ENCODE measurements around the gene CES2. TPM values are rescaled to one million over a fixed set of nuclear protein-coding genes. Genes with fewer than 3 reads are reported as not detected.

CES2 gene
- 10 to 100 TPM; 56.7 to 62.7 TPM for total RNA-seq
- polyA plus RNA-seq, result 10 to 100 TPM; 21.1 to 31.2 (median 31.2) TPM
- total RNA-seq, result 37.4 to 46.6 (median 42.6) reads per million in 6 experiments

GRCh38 chr16:66935314-66936011 is at the start of gene CES2:
Gene CES2, plus strand, starts transcription at chr16:66935516. Its CDS starts 120 bp downstream, at chr16:66935636.
- H3K27me3 Mint-ChIP-seq, result no peaks in the 10 kb centered on the region
- H3K4me1 Mint-ChIP-seq, result peaks cover 41 to 68% (median 57%) of the 10 kb centered on the region in 4 donors
- POLR2A ChIA-PET, result interaction anchor here (2.3 to 2.7 kb wide), 2 partner anchors 8 to 105 kb away, joined by 6 to 9 read pairs; partner anchors contain the start of gene NAE1
- peak within 1 kb of the TSS; percentile 95 to 99 (median 99) for H3K27ac Mint-ChIP-seq
- ATAC-seq, result no peak
- H3K4me3 Mint-ChIP-seq, result peak within 1 kb of the TSS; percentile 96 to 100 (median 98)
- H3K36me3 Mint-ChIP-seq, result peaks cover 0 to 57% (median 5%) of the 10 kb centered on the region in 3 donors
- DNase-seq, result peak in 1 of 10 donors; percentile 61
- H3K9me3 Mint-ChIP-seq, result no peaks in the 10 kb centered on the region

- POLR2A ChIA-PET, result interaction anchor here (0.6 kb wide), 2 partner anchors 11 to 142 kb away, joined by 3 read pairs; no protein-coding TSS in a partner anchor
- Mint-ChIP-seq H3K36me3 (peaks cover 0 to 50% (median 4%) of the 10 kb centered on the region in 3 donors), H3K4me3 (no peak overlapping the region), H3K27me3 (no peaks in the 10 kb centered on the region), H3K9me3 (no peaks in the 10 kb centered on the region), H3K27ac (peak overlapping the region in 1 of 10 donors; percentile 49), H3K4me1 (peaks cover 8 to 27% (median 11%) of the 10 kb centered on the region in 4 donors)
- ATAC-seq, result no peak
- DNase-seq, result no peak
Measured at GRCh38 chr16:66886321-66886720, 49.0 kb upstream of the CES2 start.

- POLR2A ChIA-PET, result no interaction called here
- no peaks in the 10 kb centered on the region for H3K9me3 Mint-ChIP-seq
- H3K4me3 Mint-ChIP-seq, result no peak overlapping the region
- H3K27ac Mint-ChIP-seq, result no peak overlapping the region
- H3K27me3 Mint-ChIP-seq, result no peaks in the 10 kb centered on the region
- H3K36me3 Mint-ChIP-seq, result peaks cover 0 to 50% (median 4%) of the 10 kb centered on the region in 3 donors
- DNase-seq, result no peak
- peaks cover 4 to 22% (median 9%) of the 10 kb centered on the region in 4 donors for H3K4me1 Mint-ChIP-seq
- no peak for ATAC-seq
Measured at GRCh38 chr16:66886914-66887313, 48.4 kb upstream of the CES2 start.

GRCh38 chr16:66888647-66889615 is 46.4 kb upstream of the CES2 start:
- H3K27ac Mint-ChIP-seq, result peak overlapping the region in 2 of 10 donors; percentile 40 to 52
- H3K27me3 Mint-ChIP-seq, result no peaks in the 10 kb centered on the region
- POLR2A ChIA-PET, result interaction anchor here (1.4 kb wide), 1 partner anchor 8 kb away, joined by 3 read pairs; the partner anchor contains the start of gene PDP2
- no peaks in the 10 kb centered on the region for H3K9me3 Mint-ChIP-seq
- H3K4me1 Mint-ChIP-seq, result peaks cover 0 to 25% (median 11%) of the 10 kb centered on the region in 4 donors
- H3K4me3 Mint-ChIP-seq, result no peak overlapping the region
- ATAC-seq, result no peak
- H3K36me3 Mint-ChIP-seq, result peaks cover 0 to 48% (median 4%) of the 10 kb centered on the region in 3 donors
- peak in 1 of 10 donors; percentile 13 for DNase-seq

GRCh38 chr16:66889622-66890021 is 45.7 kb upstream of the CES2 start:
- peaks cover 0 to 22% (median 10%) of the 10 kb centered on the region in 4 donors for H3K4me1 Mint-ChIP-seq
- H3K9me3 Mint-ChIP-seq, result no peaks in the 10 kb centered on the region
- no peak for ATAC-seq
- no peak for DNase-seq
- no peak overlapping the region for H3K4me3 Mint-ChIP-seq
- POLR2A ChIA-PET, result interaction anchor here (0.5 to 1.4 kb wide), 2 partner anchors 9 to 328 kb away, joined by 3 to 5 read pairs; partner anchors contain the start of gene PDP2
- no peaks in the 10 kb centered on the region for H3K27me3 Mint-ChIP-seq
- H3K27ac Mint-ChIP-seq, result peak overlapping the region in 2 of 10 donors; percentile 40 to 52
- H3K36me3 Mint-ChIP-seq, result peaks cover 0 to 42% (median 2%) of the 10 kb centered on the region in 3 donors

GRCh38 chr16:66890799-66891198 is 44.5 kb upstream of the CES2 start:
- Mint-ChIP-seq H3K27me3 (no peaks in the 10 kb centered on the region), H3K4me1 (peaks cover 0 to 21% (median 5%) of the 10 kb centered on the region in 4 donors), H3K27ac (peak overlapping the region in 4 of 10 donors; percentile 5 to 57 (median 20)), H3K36me3 (peaks cover 0 to 30% (median 2%) of the 10 kb centered on the region in 3 donors), H3K9me3 (no peaks in the 10 kb centered on the region), H3K4me3 (no peak overlapping the region)
- DNase-seq (peak in 1 of 10 donors; percentile 24), ATAC-seq (no peak)
- POLR2A ChIA-PET, result no interaction called here

GRCh38 chr16:66891360-66891759 is 44.0 kb upstream of the CES2 start:
- ATAC-seq (no peak), DNase-seq (peak in 1 of 10 donors; percentile 36)
- Mint-ChIP-seq H3K36me3 (peaks cover 0 to 24% (median 2%) of the 10 kb centered on the region in 3 donors), H3K27me3 (no peaks in the 10 kb centered on the region), H3K4me3 (no peak overlapping the region), H3K4me1 (peaks cover 0 to 19% (median 5%) of the 10 kb centered on the region in 4 donors), H3K9me3 (no peaks in the 10 kb centered on the region), H3K27ac (peak overlapping the region in 1 of 10 donors; percentile 57)
- POLR2A ChIA-PET, result no interaction called here

GRCh38 chr16:66891797-66892196 is 43.5 kb upstream of the CES2 start:
- ATAC-seq, result no peak
- H3K4me3 Mint-ChIP-seq, result no peak overlapping the region
- DNase-seq, result no peak
- H3K27me3 Mint-ChIP-seq, result no peaks in the 10 kb centered on the region
- no peak overlapping the region for H3K27ac Mint-ChIP-seq
- no peaks in the 10 kb centered on the region for H3K9me3 Mint-ChIP-seq
- peaks cover 0 to 15% (median 5%) of the 10 kb centered on the region in 4 donors for H3K4me1 Mint-ChIP-seq
- POLR2A ChIA-PET, result no interaction called here
- peaks cover 0 to 21% (median 2%) of the 10 kb centered on the region in 3 donors for H3K36me3 Mint-ChIP-seq

- ATAC-seq, result no peak
- H3K4me3 Mint-ChIP-seq, result no peak overlapping the region
- POLR2A ChIA-PET, result no interaction called here
- DNase-seq, result no peak
- H3K36me3 Mint-ChIP-seq, result peaks cover 0 to 3% (median 0%) of the 10 kb centered on the region in 3 donors
- no peak overlapping the region for H3K27ac Mint-ChIP-seq
- H3K4me1 Mint-ChIP-seq, result peaks cover 0 to 10% (median 4%) of the 10 kb centered on the region in 4 donors
- no peaks in the 10 kb centered on the region for H3K27me3 Mint-ChIP-seq
- no peaks in the 10 kb centered on the region for H3K9me3 Mint-ChIP-seq
Measured at GRCh38 chr16:66894055-66894454, 41.3 kb upstream of the CES2 start.

- peak in 9 of 10 donors; percentile 24 to 69 (median 46) for DNase-seq
- H3K27ac Mint-ChIP-seq, result peak overlapping the region in 3 of 10 donors; percentile 20 to 76 (median 22)
Measured at GRCh38 chr16:66894948-66895688, 40.2 kb upstream of the CES2 start.

GRCh38 chr16:66895689-66895979 is 39.7 kb upstream of the CES2 start:
- no peaks in the 10 kb centered on the region for H3K9me3 Mint-ChIP-seq

More at GRCh38 chr16:66894948-66895688, 40.2 kb upstream of the CES2 start:
- peaks cover 0 to 10% (median 4%) of the 10 kb centered on the region in 4 donors for H3K4me1 Mint-ChIP-seq
- H3K36me3 Mint-ChIP-seq, result no peaks in the 10 kb centered on the region
- no peaks in the 10 kb centered on the region for H3K9me3 Mint-ChIP-seq
- no peaks in the 10 kb centered on the region for H3K27me3 Mint-ChIP-seq
- peak; percentile 77 to 91 for ATAC-seq
- POLR2A ChIA-PET, result no interaction called here
- H3K4me3 Mint-ChIP-seq, result no peak overlapping the region

GRCh38 chr16:66895999-66896398 is 39.3 kb upstream of the CES2 start:
- ATAC-seq (no peak), DNase-seq (no peak)
- Mint-ChIP-seq H3K27ac (no peak overlapping the region), H3K9me3 (no peaks in the 10 kb centered on the region), H3K27me3 (no peaks in the 10 kb centered on the region), H3K36me3 (no peaks in the 10 kb centered on the region), H3K4me1 (peaks cover 0 to 10% (median 5%) of the 10 kb centered on the region in 4 donors), H3K4me3 (no peak overlapping the region)
- POLR2A ChIA-PET, result no interaction called here

More at GRCh38 chr16:66895689-66895979, 39.7 kb upstream of the CES2 start:
- no peaks in the 10 kb centered on the region for H3K36me3 Mint-ChIP-seq
- no peak overlapping the region for H3K4me3 Mint-ChIP-seq
- H3K27me3 Mint-ChIP-seq, result no peaks in the 10 kb centered on the region
- ATAC-seq, result no peak
- POLR2A ChIA-PET, result no interaction called here
- DNase-seq, result no peak
- H3K27ac Mint-ChIP-seq, result no peak overlapping the region
- peaks cover 0 to 10% (median 4%) of the 10 kb centered on the region in 4 donors for H3K4me1 Mint-ChIP-seq
